ENCODE results near the gene FGGY. TPM values are rescaled to one million over a fixed set of nuclear protein-coding genes. Genes with fewer than 3 reads are reported as not detected.

FGGY gene
- total and polyA plus RNA-seq, 4 donors: 16.0 to 67.0 (median 43.4) TPM

- no peaks in the 10 kb centered on the region for H3K4me1 ChIP-seq (ENCODE audit: control insufficient read depth in 4 of 4, insufficient read depth in 4 of 4, low read length in 3 of 4)
- no peak for TF ChIP-seq FOXA2 (IDR thresholded peaks at IDR 0.05)
- no peak for TF ChIP-seq NR2F2 (IDR thresholded peaks at IDR 0.05)
- TF ChIP-seq TAF1 (conservative IDR thresholded peaks at IDR 0.05): no peak
- TF ChIP-seq EGR1 (IDR thresholded peaks at IDR 0.05; ENCODE audit: low read depth in 2 of 2): no peak
- TF ChIP-seq SP1 (IDR thresholded peaks at IDR 0.05): no peak
- no peak for TF ChIP-seq GABPA (IDR thresholded peaks at IDR 0.05 in 1 of 2, conservative IDR thresholded peaks at IDR 0.05 in 1 of 2)
- TF ChIP-seq ATF3 (IDR thresholded peaks at IDR 0.05): no peak
- TF ChIP-seq, protein P1, sequence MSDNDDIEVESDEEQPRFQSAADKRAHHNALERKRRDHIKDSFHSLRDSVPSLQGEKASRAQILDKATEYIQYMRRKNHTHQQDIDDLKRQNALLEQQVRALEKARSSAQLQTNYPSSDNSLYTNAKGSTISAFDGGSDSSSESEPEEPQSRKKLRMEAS (IDR thresholded peaks at IDR 0.05): no peak
- TF ChIP-seq, protein P2, sequence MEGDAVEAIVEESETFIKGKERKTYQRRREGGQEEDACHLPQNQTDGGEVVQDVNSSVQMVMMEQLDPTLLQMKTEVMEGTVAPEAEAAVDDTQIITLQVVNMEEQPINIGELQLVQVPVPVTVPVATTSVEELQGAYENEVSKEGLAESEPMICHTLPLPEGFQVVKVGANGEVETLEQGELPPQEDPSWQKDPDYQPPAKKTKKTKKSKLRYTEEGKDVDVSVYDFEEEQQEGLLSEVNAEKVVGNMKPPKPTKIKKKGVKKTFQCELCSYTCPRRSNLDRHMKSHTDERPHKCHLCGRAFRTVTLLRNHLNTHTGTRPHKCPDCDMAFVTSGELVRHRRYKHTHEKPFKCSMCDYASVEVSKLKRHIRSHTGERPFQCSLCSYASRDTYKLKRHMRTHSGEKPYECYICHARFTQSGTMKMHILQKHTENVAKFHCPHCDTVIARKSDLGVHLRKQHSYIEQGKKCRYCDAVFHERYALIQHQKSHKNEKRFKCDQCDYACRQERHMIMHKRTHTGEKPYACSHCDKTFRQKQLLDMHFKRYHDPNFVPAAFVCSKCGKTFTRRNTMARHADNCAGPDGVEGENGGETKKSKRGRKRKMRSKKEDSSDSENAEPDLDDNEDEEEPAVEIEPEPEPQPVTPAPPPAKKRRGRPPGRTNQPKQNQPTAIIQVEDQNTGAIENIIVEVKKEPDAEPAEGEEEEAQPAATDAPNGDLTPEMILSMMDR (IDR thresholded peaks at IDR 0.05; ENCODE audit: low read depth, low read length, missing input control): no peak
- TF ChIP-seq, protein P3, sequence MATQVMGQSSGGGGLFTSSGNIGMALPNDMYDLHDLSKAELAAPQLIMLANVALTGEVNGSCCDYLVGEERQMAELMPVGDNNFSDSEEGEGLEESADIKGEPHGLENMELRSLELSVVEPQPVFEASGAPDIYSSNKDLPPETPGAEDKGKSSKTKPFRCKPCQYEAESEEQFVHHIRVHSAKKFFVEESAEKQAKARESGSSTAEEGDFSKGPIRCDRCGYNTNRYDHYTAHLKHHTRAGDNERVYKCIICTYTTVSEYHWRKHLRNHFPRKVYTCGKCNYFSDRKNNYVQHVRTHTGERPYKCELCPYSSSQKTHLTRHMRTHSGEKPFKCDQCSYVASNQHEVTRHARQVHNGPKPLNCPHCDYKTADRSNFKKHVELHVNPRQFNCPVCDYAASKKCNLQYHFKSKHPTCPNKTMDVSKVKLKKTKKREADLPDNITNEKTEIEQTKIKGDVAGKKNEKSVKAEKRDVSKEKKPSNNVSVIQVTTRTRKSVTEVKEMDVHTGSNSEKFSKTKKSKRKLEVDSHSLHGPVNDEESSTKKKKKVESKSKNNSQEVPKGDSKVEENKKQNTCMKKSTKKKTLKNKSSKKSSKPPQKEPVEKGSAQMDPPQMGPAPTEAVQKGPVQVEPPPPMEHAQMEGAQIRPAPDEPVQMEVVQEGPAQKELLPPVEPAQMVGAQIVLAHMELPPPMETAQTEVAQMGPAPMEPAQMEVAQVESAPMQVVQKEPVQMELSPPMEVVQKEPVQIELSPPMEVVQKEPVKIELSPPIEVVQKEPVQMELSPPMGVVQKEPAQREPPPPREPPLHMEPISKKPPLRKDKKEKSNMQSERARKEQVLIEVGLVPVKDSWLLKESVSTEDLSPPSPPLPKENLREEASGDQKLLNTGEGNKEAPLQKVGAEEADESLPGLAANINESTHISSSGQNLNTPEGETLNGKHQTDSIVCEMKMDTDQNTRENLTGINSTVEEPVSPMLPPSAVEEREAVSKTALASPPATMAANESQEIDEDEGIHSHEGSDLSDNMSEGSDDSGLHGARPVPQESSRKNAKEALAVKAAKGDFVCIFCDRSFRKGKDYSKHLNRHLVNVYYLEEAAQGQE (IDR thresholded peaks at IDR 0.05): no peak
- TF ChIP-seq RAD21 (IDR thresholded peaks at IDR 0.05): no peak
- TF ChIP-seq FOXA1 (IDR thresholded peaks at IDR 0.05): no peak
- no peak for TF ChIP-seq HNF4A (conservative IDR thresholded peaks at IDR 0.05)
- no peak for TF ChIP-seq JUND (IDR thresholded peaks at IDR 0.05)
- 86% methylated on average over 2 of the region's 2 CpGs for WGBS
These were observed 341.4 kb downstream of the FGGY start for GRCh38 chr1:59638231-59638711.

GRCh38 chr1:59639266-59639665, 342.4 kb downstream of the FGGY start:
- Histone ChIP-seq H3K9me3 (ENCODE audit: control insufficient read depth in 4 of 4, low read length in 3 of 4) (no peaks in the 10 kb centered on the region), H3K4me3 (ENCODE audit: low read depth in 1 of 3, low read length in 3 of 3) (no peak overlapping the region), H3K4me1 (ENCODE audit: control insufficient read depth in 4 of 4, insufficient read depth in 4 of 4, low read length in 3 of 4) (no peaks in the 10 kb centered on the region), H3K9ac (ENCODE audit: low read depth in 1 of 2, low read length in 2 of 2) (no peak overlapping the region), H3K36me3 (ENCODE audit: control insufficient read depth in 4 of 4, insufficient read depth in 3 of 4, low read depth in 1 of 4, low read length in 3 of 4) (peaks cover 0 to 22% (median 0%) of the 10 kb centered on the region in 4 donors), H3K27ac (ENCODE audit: low read depth in 1 of 2, low read length in 2 of 2) (no peak overlapping the region), H3K27me3 (ENCODE audit: control insufficient read depth in 4 of 4, insufficient read depth in 4 of 4, low read length in 3 of 4) (no peaks in the 10 kb centered on the region)
- DNase-seq (ENCODE audit: low spot score): no peak
- TF ChIP-seq JUND (IDR thresholded peaks at IDR 0.05) (no peak), RXRA (IDR thresholded peaks at IDR 0.05) (no peak), HNF4G (IDR thresholded peaks at IDR 0.05) (no peak)
- WGBS: 95% methylated on average over 1 of the region's 1 CpG

More at GRCh38 chr1:59638231-59638711, 341.4 kb downstream of the FGGY start:
- no peak for DNase-seq (ENCODE audit: low spot score)
- no peaks in the 10 kb centered on the region for H3K9me3 ChIP-seq (ENCODE audit: control insufficient read depth in 4 of 4, low read length in 3 of 4)
- H3K9ac ChIP-seq (ENCODE audit: low read depth in 1 of 2, low read length in 2 of 2): no peak overlapping the region
- H3K36me3 ChIP-seq (ENCODE audit: control insufficient read depth in 4 of 4, insufficient read depth in 3 of 4, low read depth in 1 of 4, low read length in 3 of 4): peaks cover 0 to 22% (median 0%) of the 10 kb centered on the region in 4 donors
- H3K27ac ChIP-seq (ENCODE audit: low read depth in 1 of 2, low read length in 2 of 2): no peak overlapping the region
- no peaks in the 10 kb centered on the region for H3K27me3 ChIP-seq (ENCODE audit: control insufficient read depth in 4 of 4, insufficient read depth in 4 of 4, low read length in 3 of 4)
- no peak overlapping the region for H3K4me3 ChIP-seq (ENCODE audit: low read depth in 1 of 3, low read length in 3 of 3)

All from liver (tissue), 9 donors.